HepG2 (cell line): Measurements from ENCODE around the gene LSM3. TPM values are rescaled to one million over a fixed set of nuclear protein-coding genes. Genes with fewer than 3 reads are reported as not detected.

Experiments
- ATAC-seq: fragments of 200-7000 bp; cut with Tn5 transposase; 3 replicates; pipeline ENCODE4 v1.9.1; 2020; ENCODE audit warnings: mild to moderate bottlenecking, moderate library complexity
- BruUV-seq: library from RNA; stranded (reverse); fragments of 400-500 nt; replicated peaks from 2 replicates; lab custom pipeline; 2021; lab: Mats Ljungman, UMichigan
- CTCF ChIA-PET: fragments of 300-600 bp; formaldehyde crosslinking; extraction: SDS; loops from one replicate; lab custom pipeline; 2021; ENCODE audit warnings: low total read pairs, inconsistent platforms, low intra/inter-chr PET ratio; lab: Yijun Ruan, JAX
- POLR2A ChIA-PET: fragments of 350-600 bp; sonication (Branson Sonifier 250); formaldehyde crosslinking; loops from one replicate; lab custom pipeline; 2020; ENCODE audit warnings: antibody characterized with exemption, inconsistent platforms; lab: Yijun Ruan, JAX
- DNase-seq: peaks from one replicate; pipeline ENCODE4 v3.0.0-alpha.2; 2015; ENCODE audit warnings: low spot score
- FAIRE-seq: peaks from 3 replicates; lab custom pipeline; 2011; peaks lifted over from hg19 to GRCh38; lab: Jason Lieb, UNC
- H2AFZ ChIP-seq: one replicate; pipeline ENCODE4 v1.6.1; 2011; ENCODE audit warnings: low read length, inconsistent platforms
- H3K27ac ChIP-seq: fragments of 300-600 bp; 3 replicates; pipeline ENCODE4 v1.8.0; 2011; ENCODE audit warnings: mixed run types, mild to moderate bottlenecking, mixed read lengths, low read length, inconsistent platforms; ENCODE audit not compliant: insufficient read depth; ENCODE audit errors: extremely low read length
- H3K27me3 ChIP-seq, 2 experiments: fragments of 200-600 bp in 1 of 2; 2 replicates in 1 of 2; 3 replicates in 1 of 2; pipeline versions ENCODE4 v1.6.0 to v1.8.0; 2011; ENCODE audit warnings: low read length in 2 of 2, mild to moderate bottlenecking in 2 of 2, moderate library complexity in 2 of 2, inconsistent platforms in 1 of 2; ENCODE audit not compliant: insufficient read depth in 2 of 2, control insufficient read depth in 1 of 2
- H3K36me3 ChIP-seq, 2 experiments: fragments of 200-600 bp in 1 of 2; replicated peaks in 1 of 2; 2 replicates in 1 of 2; 3 replicates in 1 of 2; pipeline versions ENCODE4 v1.5.1 to v1.8.0; 2011; ENCODE audit warnings: low read length in 2 of 2, inconsistent platforms in 1 of 2; ENCODE audit not compliant: insufficient read depth in 2 of 2, control insufficient read depth in 1 of 2
- H3K4me1 ChIP-seq: 2 replicates; pipeline ENCODE4 v1.5.1; 2012; ENCODE audit warnings: low read length, inconsistent platforms; ENCODE audit not compliant: insufficient read depth
- H3K4me2 ChIP-seq: 2 replicates; pipeline ENCODE4 v1.6.0; 2011; ENCODE audit warnings: low read depth, low read length, inconsistent platforms
- H3K4me3 ChIP-seq, 3 experiments: fragments of 200-600 bp in 1 of 3; sonication (generic), shearing (Covaris generic) in 1 of 3; replicated peaks in 1 of 3; 2 replicates each; pipeline ENCODE4 v1.5.1; 2011 to 2016; ENCODE audit warnings: low read length in 3 of 3, inconsistent platforms in 2 of 3, low read depth in 2 of 3, mild to moderate bottlenecking in 2 of 3, control low read depth in 1 of 3, mixed read lengths in 1 of 3; ENCODE audit not compliant: insufficient read depth in 1 of 3
- H3K79me2 ChIP-seq: one replicate; pipeline ENCODE4 v1.6.1; 2011; ENCODE audit warnings: low read length, inconsistent platforms; ENCODE audit not compliant: insufficient read depth
- H3K9ac ChIP-seq: 2 replicates; pipeline ENCODE4 v1.6.0; 2011; ENCODE audit warnings: mild to moderate bottlenecking, low read depth, low read length, inconsistent platforms; ENCODE audit not compliant: insufficient read depth
- H3K9me3 ChIP-seq: 2 replicates; pipeline ENCODE4 v1.5.1; 2012; ENCODE audit warnings: mild to moderate bottlenecking, low read length
- H4K20me1 ChIP-seq: 2 replicates; pipeline ENCODE4 v1.6.0; 2011; ENCODE audit warnings: inconsistent platforms, mild to moderate bottlenecking, low read length, moderate library complexity; ENCODE audit not compliant: insufficient read depth
- ADNP ChIP-seq: sonication (generic); formaldehyde crosslinking; IDR thresholded peaks from 2 replicates; pipeline ENCODE4 v1.4.0; 2020; ENCODE audit warnings: missing genetic modification reagents
- FOXA3 ChIP-seq: IDR thresholded peaks from 2 replicates; pipeline ENCODE4 v1.6.1; 2016; ENCODE audit warnings: missing genetic modification reagents, missing compliant biosample characterization
- NFIB ChIP-seq: sonication (generic); formaldehyde crosslinking; IDR thresholded peaks from 2 replicates; pipeline ENCODE4 v1.9.0; 2021; ENCODE audit warnings: missing genetic modification reagents, mild to moderate bottlenecking, borderline replicate concordance
- NFIC ChIP-seq: IDR thresholded peaks from 2 replicates; pipeline ENCODE4 v1.6.1; 2012; ENCODE audit warnings: mild to moderate bottlenecking, low read length, inconsistent platforms
- NFYB ChIP-seq: sonication (generic); formaldehyde crosslinking; IDR thresholded peaks from 2 replicates; pipeline ENCODE4 v1.4.0; 2020; ENCODE audit warnings: missing genetic modification reagents
- SATB2 ChIP-seq: sonication (generic); formaldehyde crosslinking; IDR thresholded peaks from 2 replicates; pipeline ENCODE4 v1.5.0; 2020; ENCODE audit warnings: missing genetic modification reagents
- ZNF235 ChIP-seq: sonication (generic); formaldehyde crosslinking; IDR thresholded peaks from 2 replicates; pipeline ENCODE4 v1.8.1; 2023; ENCODE audit warnings: mild to moderate bottlenecking, missing genetic modification reagents, borderline replicate concordance
- ZNF709 ChIP-seq: sonication (generic); formaldehyde crosslinking; IDR thresholded peaks from 2 replicates; pipeline ENCODE4 v1.5.0; 2020; ENCODE audit warnings: mild to moderate bottlenecking, missing genetic modification reagents
- WGBS: methylation state at CpG from one replicate; pipeline ENCODE4 v1.1.6; 2017; ENCODE audit warnings: low lambda C conversion rate; 5-methylcytosine and 5-hydroxymethylcytosine counted together
- in situ Hi-C: cut with HindIII; loops from 2 replicates; pipeline ENCODE4 v1.10.0; 2017; ENCODE audit warnings: low pct_unique_long_range_greater_than_20kb; ENCODE audit not compliant: extremely low pct_ligation_motif_present
- intact Hi-C: fragments of 100-400 bp; cut with micrococcal nuclease; formaldehyde crosslinking; loops from one replicate; pipeline ENCODE4 v1.10.0; 2022; ENCODE audit not compliant: unreplicated experiment
- polyA plus RNA-seq, 8 experiments: library from polyadenylated mRNA; depleted of rRNA in 3 of 8; stranded (reverse) in 7 of 8; unstranded in 1 of 8; fragments of >200 nt; fragmentation: Illumina TruSeq in 4 of 8; extraction: Trizol in 4 of 8; gene quantifications; 2 replicates each; pipeline versions ENCODE4 v1.2.1 to v1.2.3, GENCODE V29; 2011 to 2016; ENCODE audit warnings: low read depth in 4 of 8, missing spikeins in 1 of 8, mixed read lengths in 1 of 8; ENCODE audit not compliant: insufficient read depth in 1 of 8
- total RNA-seq, 5 experiments: library from RNA; depleted of rRNA; stranded (reverse); fragments of >200 nt; fragmentation: Illumina TruSeq; extraction: Trizol; gene quantifications; 2 replicates each; pipeline ENCODE4 v1.2.3, GENCODE V29; 2016; ENCODE audit warnings: low read depth in 1 of 5
- TF ChIP-seq, protein P1 (sequence below), 2 experiments: fragments of 450-650 bp in 1 of 2; sonication (generic) in 1 of 2; formaldehyde crosslinking in 1 of 2; IDR thresholded peaks; 2 replicates each; pipeline versions ENCODE4 v1.6.1 to v1.8.0; 2016 to 2022; ENCODE audit warnings: antibody characterized with exemption in 1 of 2, mild to moderate bottlenecking in 1 of 2, missing genetic modification reagents in 1 of 2

LSM3 gene
- total and polyA plus RNA-seq, 2 of the 13 experiments (the other 11 are each of a cell fraction or from before 2014, with no cell fraction given), result 5.1 to 19.4 TPM

DNA sequence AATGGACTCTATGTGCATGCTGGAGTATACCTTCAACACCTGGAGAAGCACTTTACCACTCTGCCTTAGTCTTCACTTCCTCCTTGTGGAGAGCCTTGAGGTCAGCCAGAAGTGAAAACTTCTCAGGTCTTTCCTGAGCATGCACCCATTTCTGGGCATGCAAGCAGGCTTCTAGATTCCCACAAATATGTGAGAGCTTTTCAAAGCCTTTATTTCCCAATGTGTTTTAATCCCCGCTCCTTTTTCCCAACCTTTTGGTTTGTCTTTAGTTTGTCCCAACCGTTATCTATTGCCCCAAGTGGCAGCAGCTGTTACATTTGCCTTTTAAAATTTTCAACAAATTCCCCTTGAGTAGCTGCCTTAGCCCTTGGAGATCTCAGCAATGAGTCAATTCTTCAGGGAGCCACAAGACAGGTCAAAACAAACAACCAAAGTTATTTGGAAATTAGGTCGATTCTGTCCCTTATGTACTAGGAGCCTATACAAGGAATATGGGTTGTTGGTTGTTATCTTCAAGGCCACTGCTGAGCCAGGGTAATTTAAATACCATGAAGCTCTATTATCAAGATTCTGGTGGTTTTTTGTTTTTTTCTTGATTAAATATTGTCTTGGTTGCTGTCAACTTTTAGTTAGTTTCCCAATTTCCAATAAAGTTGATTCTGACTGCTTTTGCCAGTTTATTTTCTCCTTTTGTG lies 44.4 kb downstream of the LSM3 start:
- Histone ChIP-seq H2AFZ (no peak overlapping the region), H3K27ac (no peak overlapping the region), H3K4me3 (no peak overlapping the region), H3K4me2 (no peak overlapping the region), H3K4me1 (peaks cover 23% of the 10 kb centered on the region), H3K9me3 (no peaks in the 10 kb centered on the region), H4K20me1 (no peaks in the 10 kb centered on the region), H3K79me2 (no peaks in the 10 kb centered on the region), H3K36me3 (no peaks in the 10 kb centered on the region), H3K9ac (no peak overlapping the region), H3K27me3 (peaks cover 0 to 3% of the 10 kb centered on the region in 2 experiments; a peak in 1 of 5 replicates)
- no peak for FAIRE-seq
- intact Hi-C loops (no loop called here), in situ Hi-C loops (no loop called here)
- no TSS peak for BruUV-seq
- WGBS, result 40% methylated on average over 3 of the region's 3 CpGs
- DNase-seq, result no peak
- CTCF ChIA-PET, result no interaction called here
- POLR2A ChIA-PET, result no interaction called here
- no peak for ATAC-seq
- TF ChIP-seq, protein P1, sequence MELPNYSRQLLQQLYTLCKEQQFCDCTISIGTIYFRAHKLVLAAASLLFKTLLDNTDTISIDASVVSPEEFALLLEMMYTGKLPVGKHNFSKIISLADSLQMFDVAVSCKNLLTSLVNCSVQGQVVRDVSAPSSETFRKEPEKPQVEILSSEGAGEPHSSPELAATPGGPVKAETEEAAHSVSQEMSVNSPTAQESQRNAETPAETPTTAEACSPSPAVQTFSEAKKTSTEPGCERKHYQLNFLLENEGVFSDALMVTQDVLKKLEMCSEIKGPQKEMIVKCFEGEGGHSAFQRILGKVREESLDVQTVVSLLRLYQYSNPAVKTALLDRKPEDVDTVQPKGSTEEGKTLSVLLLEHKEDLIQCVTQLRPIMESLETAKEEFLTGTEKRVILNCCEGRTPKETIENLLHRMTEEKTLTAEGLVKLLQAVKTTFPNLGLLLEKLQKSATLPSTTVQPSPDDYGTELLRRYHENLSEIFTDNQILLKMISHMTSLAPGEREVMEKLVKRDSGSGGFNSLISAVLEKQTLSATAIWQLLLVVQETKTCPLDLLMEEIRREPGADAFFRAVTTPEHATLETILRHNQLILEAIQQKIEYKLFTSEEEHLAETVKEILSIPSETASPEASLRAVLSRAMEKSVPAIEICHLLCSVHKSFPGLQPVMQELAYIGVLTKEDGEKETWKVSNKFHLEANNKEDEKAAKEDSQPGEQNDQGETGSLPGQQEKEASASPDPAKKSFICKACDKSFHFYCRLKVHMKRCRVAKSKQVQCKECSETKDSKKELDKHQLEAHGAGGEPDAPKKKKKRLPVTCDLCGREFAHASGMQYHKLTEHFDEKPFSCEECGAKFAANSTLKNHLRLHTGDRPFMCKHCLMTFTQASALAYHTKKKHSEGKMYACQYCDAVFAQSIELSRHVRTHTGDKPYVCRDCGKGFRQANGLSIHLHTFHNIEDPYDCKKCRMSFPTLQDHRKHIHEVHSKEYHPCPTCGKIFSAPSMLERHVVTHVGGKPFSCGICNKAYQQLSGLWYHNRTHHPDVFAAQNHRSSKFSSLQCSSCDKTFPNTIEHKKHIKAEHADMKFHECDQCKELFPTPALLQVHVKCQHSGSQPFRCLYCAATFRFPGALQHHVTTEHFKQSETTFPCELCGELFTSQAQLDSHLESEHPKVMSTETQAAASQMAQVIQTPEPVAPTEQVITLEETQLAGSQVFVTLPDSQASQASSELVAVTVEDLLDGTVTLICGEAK (IDR thresholded peaks at IDR 0.05), result no peak
- TF ChIP-seq, protein P1 (CRISPR knock-in tag; IDR thresholded peaks at IDR 0.05), result no peak
- no peak for TF ChIP-seq ADNP (CRISPR knock-in tag)
- TF ChIP-seq NFIB (CRISPR knock-in tag), result no peak
- TF ChIP-seq SATB2, result no peak
- TF ChIP-seq ZNF235 (CRISPR knock-in tag), result no peak
- no peak for TF ChIP-seq NFYB (CRISPR knock-in tag)
- TF ChIP-seq ZNF709, result no peak
- TF ChIP-seq FOXA3 (CRISPR knock-in tag), result no peak
- no peak for TF ChIP-seq NFIC
